Hypothalamus (tissue), 51 donors: ENCODE measurements around the gene PALLD.

ENCODE experiments used
- DNase-seq, 51 donors: peaks; one replicate each; lab custom pipeline; 2025; lab: John Stamatoyannopoulos, UW

The PALLD gene

DNA sequence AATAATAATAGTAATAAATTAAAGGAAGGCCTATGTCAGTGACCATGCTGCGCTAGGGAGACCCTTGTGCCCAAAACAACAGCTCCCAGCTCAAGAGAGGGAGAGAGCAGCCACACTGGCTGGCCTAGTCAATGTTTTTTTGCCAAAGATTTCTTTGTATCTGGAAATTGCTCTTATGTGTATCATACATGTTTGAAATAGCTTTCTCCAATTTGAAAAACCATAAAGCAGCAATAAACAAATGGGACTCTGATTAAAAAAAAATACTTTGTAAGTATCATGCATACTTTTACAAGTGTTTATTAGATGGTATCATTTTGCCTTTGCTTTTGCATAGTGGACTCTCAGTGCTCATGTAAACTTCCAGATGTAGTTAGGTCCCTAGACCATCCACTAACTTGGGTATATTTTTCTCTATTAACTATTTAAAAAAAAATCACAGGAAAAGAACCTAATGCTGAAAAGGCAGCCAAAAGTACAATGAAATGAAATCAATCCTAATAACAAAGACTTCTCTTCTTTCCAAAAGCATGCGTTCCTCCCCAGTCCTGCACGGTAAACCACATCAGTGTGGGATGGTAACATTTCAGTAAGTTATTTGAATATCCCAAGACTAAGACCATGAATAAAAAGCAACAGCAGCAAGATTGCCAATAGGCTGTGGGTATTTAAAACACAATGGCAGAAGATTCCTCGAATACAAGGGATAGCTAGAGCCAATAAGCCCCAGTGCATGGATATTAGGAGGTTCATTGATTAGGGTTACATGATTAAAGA, 117.6 kb downstream of the PALLD start:
- no peak for DNase-seq

DNA sequence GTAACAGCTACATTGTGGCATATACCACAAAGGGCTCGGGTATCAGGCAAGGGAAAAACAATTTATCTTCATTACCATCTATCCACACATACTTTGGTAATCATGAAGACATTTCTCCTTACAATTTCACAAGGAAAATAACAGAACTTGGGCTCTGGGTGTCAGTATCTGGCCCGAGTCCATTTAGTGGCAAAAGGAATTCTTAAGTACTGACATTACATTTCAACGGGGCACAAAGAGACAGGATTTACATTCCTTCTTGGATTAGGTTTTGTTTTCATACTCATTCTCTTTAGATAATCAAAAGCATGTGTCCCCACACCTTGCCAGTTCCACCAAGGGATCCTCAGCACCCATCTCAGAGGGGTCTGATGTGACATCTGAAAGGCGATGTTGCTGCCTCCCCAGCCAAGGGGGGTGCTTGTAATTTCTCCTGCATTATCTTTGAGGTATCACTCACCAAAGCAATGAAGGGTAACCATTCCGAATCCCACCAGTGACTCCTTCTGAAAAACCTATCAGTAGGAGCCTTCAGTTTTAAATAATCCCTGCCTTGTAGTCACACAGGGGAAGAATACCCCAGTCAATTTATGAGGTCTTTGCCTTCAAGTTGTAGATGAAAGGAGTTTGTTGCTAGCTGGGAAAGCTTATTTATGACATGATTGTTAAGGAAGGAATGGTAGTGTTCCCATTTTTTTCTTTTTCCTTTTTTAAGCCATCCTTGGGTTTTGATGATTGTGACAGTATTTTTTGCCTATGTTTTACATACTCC, 118.6 kb downstream of the PALLD start:
- DNase-seq = no peak

DNA sequence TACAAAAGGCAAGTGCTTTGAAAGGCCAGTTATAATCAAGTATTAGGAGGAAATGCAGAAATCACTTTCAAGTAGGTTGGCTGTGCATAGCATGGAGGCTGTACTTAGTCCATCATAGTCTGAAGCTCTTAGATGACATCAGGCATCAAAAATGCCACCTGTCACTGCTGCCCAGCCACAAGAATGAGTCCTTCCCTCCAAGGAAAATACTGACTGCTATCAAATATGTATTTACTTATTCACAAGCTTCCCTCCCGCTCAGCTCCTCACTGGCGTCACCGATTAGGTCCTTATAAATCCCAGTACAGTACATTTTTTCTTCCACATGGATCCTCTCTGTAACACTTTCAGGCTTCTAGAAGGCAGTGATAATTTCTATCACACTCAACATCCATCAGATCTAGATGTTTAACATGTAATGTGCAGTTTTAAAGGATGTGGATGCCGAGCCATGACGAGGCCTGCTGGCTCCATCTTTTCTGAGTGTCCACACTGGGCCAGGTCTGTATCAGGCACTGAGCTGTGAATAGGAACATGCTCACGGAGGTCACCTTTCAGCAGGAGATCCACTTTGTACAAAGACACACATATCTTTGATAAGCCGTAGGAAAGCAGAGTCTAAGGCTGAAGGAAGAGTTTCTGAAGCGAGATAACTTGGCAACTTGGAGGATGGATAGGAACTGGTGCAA, 121.9 kb downstream of the PALLD start:
- DNase-seq = no peak

DNA sequence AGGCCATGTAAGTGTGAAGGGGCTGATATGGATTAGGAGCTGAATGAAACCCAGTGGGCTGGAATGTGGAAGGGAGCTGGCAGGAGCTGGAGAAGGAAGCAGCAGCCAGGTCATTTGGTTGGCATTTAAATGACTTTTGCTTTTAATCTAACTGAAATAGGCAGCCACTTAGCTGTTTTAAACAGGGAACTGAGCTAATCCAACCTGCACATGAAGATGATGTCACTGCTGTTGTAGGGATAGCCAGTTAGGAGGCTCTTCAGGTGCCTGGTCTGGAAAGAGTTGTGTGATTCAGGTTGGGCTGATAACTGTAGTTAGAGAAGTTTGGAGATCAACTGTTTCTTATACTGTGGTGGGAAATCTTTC, 122.4 kb downstream of the PALLD start:
- no peak for DNase-seq

DNA sequence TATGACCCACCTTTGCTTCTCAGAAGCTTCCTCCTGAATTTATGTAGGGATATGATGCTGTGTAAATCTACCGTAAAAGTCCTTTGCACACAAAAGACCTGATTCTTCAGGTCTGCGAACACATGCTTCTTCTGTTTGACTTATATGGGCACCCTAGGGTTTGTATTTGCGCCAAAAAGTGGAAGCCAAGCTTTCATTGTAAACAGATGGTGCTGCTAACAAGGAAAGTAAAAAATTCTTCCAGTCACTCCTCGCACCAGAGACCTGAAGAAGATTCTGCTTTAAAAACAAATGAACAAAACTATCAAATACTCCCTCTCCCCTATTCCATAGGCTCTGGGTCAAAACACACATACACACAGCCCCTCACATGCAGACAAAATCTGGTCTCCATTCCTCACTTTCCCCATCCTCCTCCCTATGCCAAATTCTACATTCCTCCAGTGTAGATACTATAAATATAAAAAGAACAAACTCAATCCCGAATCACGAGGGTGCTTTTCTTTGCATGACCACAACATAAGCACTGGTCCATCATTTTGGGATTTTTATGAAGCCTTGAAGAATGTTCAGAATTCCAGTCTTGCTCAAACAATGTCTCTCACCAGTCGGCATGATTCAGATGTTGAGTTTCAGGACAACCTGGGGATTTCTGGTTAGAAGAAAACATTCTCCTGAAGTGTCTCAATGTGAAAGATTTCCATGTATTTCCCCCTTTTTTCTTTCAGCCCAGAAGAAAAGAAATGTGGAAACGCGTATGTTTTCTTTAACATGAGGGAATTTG, 125.1 kb downstream of the PALLD start:
- no peak for DNase-seq

DNA sequence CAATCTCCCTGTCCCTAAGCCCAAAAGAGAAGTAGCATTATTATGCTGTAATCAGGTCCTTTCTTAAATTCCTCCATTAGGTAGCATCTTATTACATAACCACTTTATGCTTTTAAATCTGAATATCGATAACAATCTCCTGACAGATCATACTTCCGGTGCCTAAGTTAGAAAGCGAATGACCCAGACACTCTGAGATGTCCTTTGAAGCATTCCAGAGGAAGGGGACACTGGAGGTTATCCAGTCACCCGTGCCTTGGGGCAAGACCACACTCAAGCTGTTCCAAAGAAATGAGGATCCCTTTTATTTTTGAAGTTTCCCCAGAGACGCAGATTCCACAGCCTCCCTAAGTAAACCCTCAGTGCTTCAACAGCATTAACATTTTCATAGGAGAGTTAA, 125.7 kb downstream of the PALLD start:
- DNase-seq = no peak

DNA sequence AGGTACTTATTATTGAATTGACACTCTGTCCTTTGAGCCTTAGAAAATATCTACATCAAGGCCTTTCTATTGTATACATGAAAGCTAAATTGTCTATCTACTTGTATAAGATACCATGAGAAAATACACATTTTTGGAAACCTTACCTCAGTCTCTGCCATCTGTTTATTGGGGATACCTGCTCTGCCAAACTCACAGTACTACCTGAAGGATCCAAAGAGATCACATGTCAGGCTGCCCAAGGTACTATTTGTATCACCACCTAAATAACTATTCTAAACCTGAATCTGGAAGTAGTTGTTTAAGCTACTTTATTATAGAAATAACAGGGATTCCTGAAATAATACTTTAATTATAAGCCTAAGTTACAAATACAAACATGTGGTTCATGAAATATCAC, 126.2 kb downstream of the PALLD start:
- no peak for DNase-seq

DNA sequence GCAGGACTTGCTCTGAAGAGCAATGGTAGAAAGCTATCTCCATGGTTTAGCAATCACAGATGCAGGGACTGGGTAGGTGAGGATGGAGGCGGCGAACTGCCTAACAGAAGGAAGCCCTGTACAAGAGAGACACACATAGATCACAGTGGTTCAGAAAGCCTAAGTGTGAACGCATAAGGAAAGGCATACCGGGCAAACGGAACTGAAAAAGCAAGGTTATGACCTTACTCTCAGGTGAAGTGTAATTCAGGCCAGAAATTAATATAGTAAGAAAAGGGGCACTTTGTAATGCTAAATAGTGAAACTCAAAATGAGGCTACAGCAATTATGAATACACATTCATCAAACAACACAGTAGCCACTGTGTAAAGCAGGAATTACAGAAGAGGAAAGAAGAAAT, 126.6 kb downstream of the PALLD start:
- DNase-seq = no peak

DNA sequence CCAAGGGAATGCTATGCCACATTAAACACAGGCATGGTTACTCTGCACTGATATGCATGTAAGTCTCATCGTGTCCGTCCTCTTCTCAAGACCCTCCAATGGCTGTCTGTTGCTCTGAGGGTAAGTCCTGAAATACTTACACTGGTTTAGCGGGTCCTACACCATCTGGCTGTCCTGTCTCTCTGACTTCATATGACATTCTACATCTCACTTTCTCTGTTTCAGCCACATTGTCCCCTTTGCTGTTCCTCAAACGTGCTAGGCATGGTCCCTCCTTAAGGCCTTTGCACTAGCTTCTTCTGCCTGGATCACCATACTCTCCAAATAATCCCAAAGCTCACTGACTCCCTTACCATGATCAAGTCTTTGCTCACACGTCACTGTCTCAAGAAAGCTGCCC, 131.4 kb downstream of the PALLD start:
- DNase-seq = no peak

DNA sequence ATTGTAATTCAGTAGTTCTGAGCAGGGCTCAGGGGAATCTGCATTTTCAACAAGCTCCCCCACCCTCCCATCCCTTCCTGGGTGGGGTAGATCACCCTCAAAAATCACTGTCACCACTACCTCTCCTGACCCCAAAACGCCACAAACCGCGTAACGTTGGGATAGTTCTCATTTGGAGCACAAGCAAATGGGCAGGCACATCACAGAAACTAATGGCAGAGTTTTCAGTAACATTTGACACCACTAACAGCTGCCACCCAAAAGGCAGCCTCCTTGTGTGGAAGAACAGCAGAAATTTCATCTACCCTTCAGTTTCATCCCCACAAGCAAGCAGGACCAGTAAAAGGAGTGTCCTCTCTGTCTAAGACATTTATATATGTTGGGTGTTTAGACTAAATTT, 132.7 kb downstream of the PALLD start:
- DNase-seq = no peak

DNA sequence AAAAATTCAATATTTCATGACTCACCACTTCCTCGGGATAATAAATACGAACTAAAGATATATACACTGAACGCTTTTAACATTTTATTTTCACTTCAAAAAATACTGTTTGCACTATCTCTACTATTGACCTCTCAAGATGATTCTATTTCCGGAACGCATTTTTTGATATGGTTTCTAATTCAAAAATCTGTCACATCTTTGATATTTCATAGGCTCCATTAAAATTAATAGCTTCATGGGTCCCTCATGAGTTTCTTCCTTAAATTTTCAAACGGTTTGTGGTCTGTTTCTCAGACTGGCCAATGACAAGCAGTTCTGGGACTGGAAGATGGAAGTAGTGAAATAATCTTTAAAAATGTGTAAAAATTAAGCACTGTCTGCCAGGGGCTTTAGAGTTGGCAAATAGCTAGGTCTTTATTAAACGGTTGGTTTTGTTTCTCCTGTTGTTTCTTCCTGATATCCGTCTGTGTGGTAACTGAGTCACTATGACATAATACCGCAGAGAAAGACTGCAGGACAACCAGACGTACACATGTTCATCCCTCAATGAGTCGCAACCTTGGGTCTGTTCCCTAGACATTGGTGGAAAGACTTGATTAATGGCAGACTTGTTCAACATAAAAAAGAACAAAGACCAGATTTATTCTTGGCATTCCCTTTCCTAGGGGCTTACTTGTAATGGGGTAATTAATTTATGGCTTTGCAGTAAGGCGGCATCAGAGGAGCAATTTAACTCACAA, 133.8 kb downstream of the PALLD start:
- no peak for DNase-seq

DNA sequence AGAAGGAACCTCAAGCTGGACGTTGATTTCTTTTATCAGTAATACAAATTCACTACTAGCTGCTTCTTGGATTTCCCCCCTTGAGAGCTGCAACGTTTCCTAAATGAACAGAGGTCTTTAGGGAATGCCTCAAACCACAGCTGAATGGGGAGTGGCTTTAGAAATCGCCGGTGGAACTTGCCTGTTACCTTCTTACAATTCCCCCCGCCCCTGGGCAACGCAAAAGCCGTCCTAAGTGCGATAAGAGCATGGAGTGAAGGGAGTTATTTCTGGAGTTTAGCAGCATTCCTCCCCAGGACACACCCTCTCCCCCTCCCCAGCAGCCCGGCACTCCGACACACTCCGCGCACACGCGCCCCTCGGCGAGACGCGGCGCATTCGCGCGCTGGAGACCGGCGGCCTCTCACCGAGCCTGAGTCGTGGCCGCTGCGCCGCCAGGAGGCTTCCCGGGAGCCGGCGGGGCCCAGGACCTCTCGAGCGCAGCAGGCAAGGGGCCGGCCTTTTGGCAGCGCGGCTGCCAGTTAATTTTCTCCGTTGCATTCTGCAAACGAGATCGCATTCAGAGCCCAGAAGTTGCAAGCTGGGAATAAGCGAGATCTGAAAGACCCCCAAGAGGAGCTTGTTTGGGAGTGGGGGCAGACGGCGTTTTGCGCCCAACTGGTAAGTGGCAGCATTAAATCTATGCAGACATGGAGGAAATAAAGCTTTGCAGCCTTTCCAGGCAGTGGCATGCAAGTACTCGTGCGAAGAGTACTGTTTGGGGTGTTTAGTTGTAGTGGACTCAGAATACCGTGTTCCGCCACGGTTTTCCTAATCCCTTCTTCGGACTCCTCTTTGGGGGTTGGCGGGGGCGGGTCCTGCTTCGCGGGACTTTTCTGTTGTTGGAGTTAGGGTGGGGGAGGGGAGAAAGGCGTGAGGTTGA, 134.7 kb downstream of the PALLD start:
- peak in 30 of 51 donors; percentile 1 to 51 (median 12) for DNase-seq

DNA sequence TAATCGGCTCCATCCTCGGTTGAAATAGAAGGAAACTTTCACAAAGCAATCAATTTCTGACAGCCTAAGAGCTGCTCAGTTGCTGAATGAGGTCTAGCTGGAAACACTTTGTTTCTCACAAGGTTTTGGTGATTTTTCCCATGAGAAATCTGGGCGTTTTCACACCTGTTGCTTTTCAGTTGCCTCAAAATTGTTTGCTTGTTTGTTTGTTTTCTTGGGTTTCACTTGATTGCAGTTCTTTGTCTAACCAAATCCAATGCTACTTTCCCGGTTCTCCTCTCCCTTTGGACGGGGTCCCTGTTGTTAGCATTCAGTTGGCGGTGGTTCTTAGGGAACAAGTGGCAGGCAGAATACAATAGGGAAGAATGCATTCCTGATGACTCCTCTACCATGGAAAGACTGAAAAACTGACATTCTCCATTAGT, 135.5 kb downstream of the PALLD start:
- no peak for DNase-seq

DNA sequence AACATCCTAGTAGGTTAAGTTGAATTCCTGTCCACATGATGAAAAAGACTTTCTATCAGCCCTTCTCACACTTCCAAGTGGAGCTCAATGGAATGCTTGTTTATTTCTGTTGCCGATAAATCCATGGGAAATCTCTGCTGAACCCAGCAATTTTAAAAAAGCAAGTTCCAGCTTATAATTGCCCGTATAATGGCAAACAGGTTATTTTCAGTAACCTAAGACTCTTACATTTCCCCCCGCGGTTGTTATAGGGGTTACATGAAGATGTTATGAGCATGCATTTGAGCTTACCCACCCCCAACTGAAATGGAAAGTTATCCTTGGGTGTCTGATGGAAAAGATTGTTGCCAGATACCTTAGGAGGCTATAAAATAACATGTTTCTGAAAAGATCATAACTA, 136.2 kb downstream of the PALLD start:
- DNase-seq = no peak

DNA sequence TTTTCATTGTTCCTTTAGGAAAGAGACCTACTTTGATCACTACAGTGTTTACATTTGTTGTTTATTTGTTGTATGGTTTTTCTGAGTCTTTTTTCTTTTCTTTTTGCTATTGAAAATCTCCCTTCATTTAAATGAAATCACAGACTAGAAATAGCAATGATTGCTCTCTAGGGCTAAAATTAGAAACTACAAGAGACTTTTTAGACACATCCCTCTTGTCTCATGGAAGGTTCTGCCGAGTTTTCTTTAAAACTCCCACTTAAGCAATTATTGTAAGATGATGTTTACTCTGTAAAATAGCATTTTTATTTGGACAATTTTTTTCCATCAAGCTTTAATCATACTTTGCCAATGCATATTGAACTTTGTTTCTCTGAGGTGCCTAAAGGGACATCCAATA, 136.6 kb downstream of the PALLD start:
- no peak for DNase-seq

DNA sequence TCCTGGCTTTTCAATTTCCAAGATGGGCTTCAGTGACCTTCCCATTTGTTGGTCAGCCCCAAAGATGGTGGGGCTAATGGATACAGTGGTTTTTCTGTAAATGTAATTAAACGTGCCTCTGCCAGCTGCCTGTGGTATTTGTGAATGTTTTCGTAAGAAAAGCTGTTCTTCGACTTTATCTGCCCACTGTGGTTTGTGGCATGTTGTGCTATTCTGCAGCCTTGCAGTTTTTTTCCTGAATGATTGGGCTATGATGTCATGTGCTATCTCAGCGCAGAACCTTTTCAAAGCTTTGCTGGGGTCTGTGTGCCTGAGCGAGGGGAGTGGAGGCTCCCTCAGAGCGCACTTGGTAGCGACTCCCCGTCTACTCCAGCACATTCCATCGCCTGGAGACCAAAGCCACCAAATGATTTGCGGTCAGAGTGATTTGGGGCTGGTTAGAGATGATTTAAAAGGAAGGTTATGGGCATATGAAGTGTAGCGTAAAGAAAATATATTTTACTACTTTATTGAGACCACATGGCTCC, 137.5 kb downstream of the PALLD start:
- no peak for DNase-seq

DNA sequence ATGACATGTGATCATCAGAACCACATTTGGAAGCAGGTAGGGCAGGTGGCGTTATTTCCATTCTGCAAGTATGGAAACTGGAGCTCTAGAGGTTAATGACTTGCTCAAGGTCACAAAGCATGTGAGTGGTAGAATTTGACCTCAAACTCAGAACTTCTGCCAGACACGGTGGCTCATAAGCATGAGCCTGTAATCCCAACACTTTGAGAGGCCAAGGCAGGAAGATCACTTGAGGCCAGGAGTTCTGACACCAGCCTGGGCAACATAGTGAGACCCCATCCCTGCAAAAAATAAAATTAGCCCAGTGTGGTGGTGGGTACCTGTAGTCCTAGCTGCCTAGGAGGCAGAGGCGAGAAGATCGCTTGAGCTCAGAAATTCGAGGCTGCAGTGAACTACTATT, 139.2 kb downstream of the PALLD start:
- no peak for DNase-seq

DNA sequence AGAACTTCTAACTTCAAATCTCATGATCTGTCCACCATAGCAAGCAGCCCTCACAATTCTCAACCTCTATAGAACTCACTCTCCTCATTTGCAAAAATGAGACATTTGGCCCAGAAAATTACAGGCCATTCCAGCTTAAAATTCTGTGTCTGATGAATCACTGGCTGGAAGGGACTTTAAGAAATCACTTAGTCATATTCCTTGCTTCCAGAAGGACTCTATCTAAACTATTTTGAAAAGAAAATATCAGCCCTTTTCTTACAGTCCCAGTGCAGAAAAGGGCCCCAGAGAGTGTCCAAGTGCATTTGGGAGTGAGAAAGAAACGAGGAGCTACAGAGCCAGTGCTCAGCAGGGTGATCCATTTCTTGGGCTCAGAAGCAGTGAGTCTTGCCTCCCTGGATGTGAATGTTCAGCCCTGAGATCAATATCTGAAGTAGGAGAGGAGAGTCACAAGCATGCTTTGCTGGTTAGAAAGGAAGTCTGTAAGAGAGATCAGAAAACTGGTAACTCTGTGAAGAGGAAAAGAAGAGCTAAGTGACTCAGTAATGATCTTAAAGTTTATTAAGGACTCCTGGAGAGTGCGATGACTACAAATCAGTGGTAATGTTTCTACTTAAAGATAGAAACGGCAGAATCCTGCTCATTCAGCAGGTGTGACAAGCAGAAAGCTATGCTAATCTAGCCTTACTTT, 139.8 kb downstream of the PALLD start:
- no peak for DNase-seq
